Uterine smooth muscle cell (primary cell): ENCODE results near the gene MAGED4B. TPM values are rescaled to one million over a fixed set of nuclear protein-coding genes. Genes with fewer than 3 reads are reported as not detected.

Experiments used
- total RNA-seq: library from RNA; depleted of rRNA; stranded (reverse); fragments of >200 nt; gene quantifications from 2 replicates; pipeline ENCODE4 v1.2.3, GENCODE V29; 2014

Gene MAGED4B, protein sequence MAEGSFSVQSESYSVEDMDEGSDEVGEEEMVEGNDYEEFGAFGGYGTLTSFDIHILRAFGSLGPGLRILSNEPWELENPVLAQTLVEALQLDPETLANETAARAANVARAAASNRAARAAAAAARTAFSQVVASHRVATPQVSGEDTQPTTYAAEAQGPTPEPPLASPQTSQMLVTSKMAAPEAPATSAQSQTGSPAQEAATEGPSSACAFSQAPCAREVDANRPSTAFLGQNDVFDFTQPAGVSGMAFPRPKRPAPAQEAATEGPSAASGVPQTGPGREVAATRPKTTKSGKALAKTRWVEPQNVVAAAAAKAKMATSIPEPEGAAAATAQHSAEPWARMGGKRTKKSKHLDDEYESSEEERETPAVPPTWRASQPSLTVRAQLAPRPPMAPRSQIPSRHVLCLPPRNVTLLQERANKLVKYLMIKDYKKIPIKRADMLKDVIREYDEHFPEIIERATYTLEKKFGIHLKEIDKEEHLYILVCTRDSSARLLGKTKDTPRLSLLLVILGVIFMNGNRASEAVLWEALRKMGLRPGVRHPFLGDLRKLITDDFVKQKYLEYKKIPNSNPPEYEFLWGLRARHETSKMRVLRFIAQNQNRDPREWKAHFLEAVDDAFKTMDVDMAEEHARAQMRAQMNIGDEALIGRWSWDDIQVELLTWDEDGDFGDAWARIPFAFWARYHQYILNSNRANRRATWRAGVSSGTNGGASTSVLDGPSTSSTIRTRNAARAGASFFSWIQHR
- 19.7 and 41.5 TPM in 2 replicates for total RNA-seq

DNA sequence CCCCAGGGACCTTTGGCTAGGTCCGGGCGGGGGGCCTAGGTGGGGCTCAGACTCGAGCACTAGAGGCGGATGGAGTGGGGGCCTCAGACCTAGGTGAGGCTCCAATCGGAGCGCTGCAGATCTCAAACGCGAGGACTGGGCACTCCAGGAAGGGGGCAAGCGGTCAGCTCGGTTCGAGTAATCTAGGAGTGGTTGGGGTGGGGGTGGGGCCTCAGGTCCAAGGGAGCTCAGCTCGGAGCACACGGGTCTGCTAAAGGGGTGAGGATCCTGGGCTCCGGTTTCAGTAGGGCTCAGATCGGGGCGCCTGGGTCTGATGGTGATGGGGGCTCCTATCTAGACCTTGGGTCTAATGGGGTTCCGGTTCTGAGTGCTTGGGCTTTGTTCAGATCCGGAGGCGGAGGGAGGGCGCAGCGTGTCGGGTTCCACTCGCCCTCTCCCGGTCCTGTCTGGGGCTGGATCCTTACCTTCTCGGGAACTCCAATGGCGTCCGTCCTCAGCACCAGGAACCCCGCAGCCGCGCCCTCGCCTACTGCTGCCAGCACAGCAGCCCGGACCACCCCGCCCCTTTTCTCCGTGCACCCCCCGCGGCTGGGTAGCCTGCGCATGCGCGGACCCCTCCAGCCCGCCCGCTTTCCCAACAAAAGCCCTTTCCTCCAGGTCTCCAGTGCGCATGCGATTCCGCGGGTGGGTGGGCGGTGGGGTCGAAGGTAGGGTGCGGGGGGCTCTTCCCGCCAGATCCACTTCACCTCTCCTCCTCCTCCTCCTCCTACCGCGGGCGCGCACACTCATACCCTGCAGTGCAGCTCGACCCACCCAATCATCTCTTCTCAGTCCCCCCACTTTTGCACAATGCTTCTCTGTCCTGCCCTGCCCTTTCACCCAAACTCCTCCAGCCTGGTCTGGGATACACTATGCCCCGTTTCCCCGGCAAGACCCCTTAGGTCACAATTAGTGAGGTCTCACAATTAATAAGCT is at the start of gene MAGED4B:
MAGED4B (minus strand) TSS at position 518 of the 975 bp plus-strand sequence. CDS start 1,011 bp downstream, outside the sequence.

Other genes starting within 250 kb of the MAGED4B start
- gene MAGED1, start 175.6 kb downstream of the MAGED4B start, total RNA-seq = 90.4 and 114 TPM in 2 replicates
- 30.1 and 38.1 TPM in 2 replicates for gene MAGED4, start 115.7 kb upstream of the MAGED4B start, total RNA-seq